SK-N-SH (cell line): ENCODE results near the gene TPH2. TPM values are rescaled to one million over a fixed set of nuclear protein-coding genes. Genes with fewer than 3 reads are reported as not detected.
A peak's percentile ranks its signal among the peaks of the same experiment; 100 is the strongest.

ENCODE experiments used
- CTCF ChIA-PET: fragments of 300-600, 350-600 bp; formaldehyde crosslinking; extraction: SDS; loops from one replicate; lab custom pipeline; 2021; lab: Yijun Ruan, JAX
- POLR2A ChIA-PET: fragments of 350-600 bp; sonication (Branson Sonifier 250); formaldehyde crosslinking; extraction: SDS; loops from one replicate; lab custom pipeline; 2020; ENCODE audit warnings: antibody characterized with exemption, inconsistent platforms; lab: Yijun Ruan, JAX
- DNase-seq: peaks from one replicate; pipeline ENCODE4 v3.0.0; 2012
- H2AFZ ChIP-seq: fragments of 200-600 bp; sonication (generic); 2 replicates; pipeline ENCODE4 v1.8.1; 2016; ENCODE audit warnings: antibody characterized with exemption, mild to moderate bottlenecking, low read depth
- H3F3A ChIP-seq: fragments of 200-600 bp; sonication (generic); replicated peaks from 2 replicates; pipeline ENCODE3; 2016; ENCODE audit warnings: antibody characterized with exemption, mild to moderate bottlenecking; ENCODE audit not compliant: insufficient read depth
- H3K27ac ChIP-seq, 2 experiments: fragments of 200-500 bp in 1 of 2; fragments of 200-600 bp in 1 of 2; sonication (Bioruptor generic) in 1 of 2; sonication (generic), shearing (Covaris generic) in 1 of 2; 2 replicates each; pipeline versions ENCODE4 v1.5.1 to v1.6.1; 2014 to 2016; ENCODE audit warnings: low read depth in 2 of 2, inconsistent platforms in 1 of 2, low read length in 1 of 2, mild to moderate bottlenecking in 1 of 2, mixed read lengths in 1 of 2
- H3K27me3 ChIP-seq: fragments of 200-600 bp; sonication (generic), shearing (Covaris generic); 2 replicates; pipeline ENCODE4 v1.6.1; 2016; ENCODE audit warnings: mixed run types; ENCODE audit not compliant: insufficient read depth
- H3K36me3 ChIP-seq, 2 experiments: fragments of 200-500 bp in 1 of 2; fragments of 200-600 bp in 1 of 2; sonication (Bioruptor generic) in 1 of 2; sonication (generic) in 1 of 2; replicated peaks in 1 of 2; 2 replicates each; pipeline versions ENCODE3 to v1.5.1; 2014 to 2016; ENCODE audit warnings: low read length in 1 of 2, mild to moderate bottlenecking in 1 of 2; ENCODE audit not compliant: insufficient read depth in 2 of 2, control insufficient read depth in 1 of 2
- H3K4me1 ChIP-seq, 2 experiments: fragments of 200-500 bp in 1 of 2; fragments of 200-600 bp in 1 of 2; sonication (Bioruptor generic) in 1 of 2; sonication (generic), shearing (Covaris generic) in 1 of 2; 2 replicates each; pipeline versions ENCODE4 v1.5.1 to v1.6.1; 2014 to 2016; ENCODE audit warnings: low read depth in 1 of 2, low read length in 1 of 2, mixed run types in 1 of 2; ENCODE audit not compliant: insufficient read depth in 2 of 2, control insufficient read depth in 1 of 2
- H3K4me2 ChIP-seq: fragments of 200-600 bp; sonication (generic), shearing (Covaris generic); 2 replicates; pipeline ENCODE4 v1.6.1; 2017; ENCODE audit warnings: mixed run types
- H3K4me3 ChIP-seq, 2 experiments: fragments of 200-500 bp in 1 of 2; fragments of 200-600 bp in 1 of 2; sonication (Bioruptor generic) in 1 of 2; sonication (generic), shearing (Covaris generic) in 1 of 2; 2 replicates each; pipeline versions ENCODE4 v1.5.1 to v1.8.1; 2014 to 2016; ENCODE audit warnings: low read depth in 2 of 2, inconsistent platforms in 1 of 2, low read length in 1 of 2, mild to moderate bottlenecking in 1 of 2, mixed read lengths in 1 of 2, moderate library complexity in 1 of 2
- H3K79me2 ChIP-seq: fragments of 200-600 bp; sonication (generic); 2 replicates; pipeline ENCODE4 v1.8.1; 2017; ENCODE audit warnings: mild to moderate bottlenecking; ENCODE audit not compliant: insufficient read depth
- H3K9ac ChIP-seq: fragments of 200-600 bp; sonication (generic); 2 replicates; pipeline ENCODE4 v1.6.1; 2017; ENCODE audit warnings: mixed run types
- H3K9me2 ChIP-seq: fragments of 200-600 bp; sonication (generic); 2 replicates; pipeline ENCODE4 v1.6.1; 2017; ENCODE audit warnings: mixed run types
- H3K9me3 ChIP-seq: fragments of 200-600 bp; sonication (generic); 2 replicates; pipeline ENCODE4 v1.6.1; 2017; ENCODE audit warnings: mixed run types, mild to moderate bottlenecking, moderate library complexity
- H4K20me1 ChIP-seq: fragments of 200-600 bp; sonication (generic); 2 replicates; pipeline ENCODE4 v1.6.1; 2017; ENCODE audit warnings: mild to moderate bottlenecking, mixed run types; ENCODE audit not compliant: insufficient read depth
- CHD2 ChIP-seq: fragments of 150-350 bp; IDR thresholded peaks from 2 replicates; pipeline ENCODE4 v1.6.1; 2018; ENCODE audit warnings: low read length; ENCODE audit not compliant: partially characterized antibody
- ELF1 ChIP-seq: IDR thresholded peaks from 2 replicates; pipeline ENCODE4 v1.4.0; 2012
- EP300 ChIP-seq, 2 experiments: IDR thresholded peaks; 2 replicates each; pipeline versions ENCODE4 v1.4.0 to v1.6.1; 2012; ENCODE audit warnings: borderline replicate concordance in 1 of 2, low read depth in 1 of 2, low read length in 1 of 2
- EZH2phosphoT487 ChIP-seq: fragments of 200-600 bp; sonication (generic); IDR thresholded peaks from 2 replicates; pipeline ENCODE4 v1.6.1; 2017; ENCODE audit warnings: low read depth, mixed run types, mild to moderate bottlenecking, antibody characterized with exemption, moderate library complexity, borderline replicate concordance
- FOSL2 ChIP-seq: IDR thresholded peaks from 2 replicates; pipeline ENCODE4 v1.4.0; 2012; ENCODE audit warnings: low read depth, mild to moderate bottlenecking, moderate library complexity, borderline replicate concordance
- GATA2 ChIP-seq: sonication (generic); formaldehyde crosslinking; IDR thresholded peaks from 2 replicates; pipeline ENCODE4 v1.5.0; 2020; ENCODE audit warnings: mild to moderate bottlenecking, missing genetic modification reagents
- IRF3 ChIP-seq: fragments of 150-350 bp; IDR thresholded peaks from 2 replicates; pipeline ENCODE4 v1.6.1; 2016; ENCODE audit warnings: mild to moderate bottlenecking, low read depth, low read length
- PBX3 ChIP-seq: IDR thresholded peaks from 2 replicates; pipeline ENCODE4; 2012
- RCOR1 ChIP-seq: fragments of 150-350 bp; IDR thresholded peaks from 2 replicates; pipeline ENCODE4 v1.6.1; 2017; ENCODE audit warnings: antibody characterized with exemption, low read length
- RFX5 ChIP-seq: IDR thresholded peaks from 2 replicates; pipeline ENCODE4 v1.6.1; 2012; ENCODE audit warnings: mild to moderate bottlenecking, improper control_type of control experiment, low read length
- SIN3A ChIP-seq: IDR thresholded peaks from 2 replicates; pipeline ENCODE4 v1.6.1; 2012; ENCODE audit warnings: low read depth, mild to moderate bottlenecking, low read length, moderate library complexity, borderline replicate concordance
- SMC3 ChIP-seq: IDR thresholded peaks from 2 replicates; pipeline ENCODE4 v1.6.1; 2012; ENCODE audit warnings: low read depth, low read length, improper control_type of control experiment
- TCF12 ChIP-seq: IDR thresholded peaks from 2 replicates; pipeline ENCODE4 v1.4.0; 2012
- USF2 ChIP-seq: fragments of 150-350 bp; IDR thresholded peaks from 2 replicates; pipeline ENCODE4 v1.6.1; 2017; ENCODE audit warnings: antibody characterized with exemption, low read length, low read depth, borderline replicate concordance
- WGBS: methylation state at CpG from one replicate; pipeline ENCODE4 v1.1.6; 2017; ENCODE audit warnings: low lambda C conversion rate; 5-methylcytosine and 5-hydroxymethylcytosine counted together
- polyA plus RNA-seq, 3 experiments: library from polyadenylated mRNA; depleted of rRNA; stranded (reverse); fragments of >200 nt; gene quantifications; 2 replicates each; pipeline ENCODE4 v1.2.3, GENCODE V29; 2012

The TPH2 gene
- polyA plus RNA-seq, 1 of the 3 experiments (the other 2 are of a cell fraction) = not detected

- no peak for DNase-seq
- Histone ChIP-seq H3K9ac (no peak overlapping the region), H3K79me2 (no peaks in the 10 kb centered on the region), H3K36me3 (no peaks in the 10 kb centered on the region), H3K4me3 (no peak overlapping the region), H3F3A (no peaks in the 10 kb centered on the region), H3K27me3 (no peaks in the 10 kb centered on the region), H3K4me1 (peaks cover 0 to 6% of the 10 kb centered on the region in 2 experiments; a peak in 1 of 4 replicates), H3K27ac (peak overlapping the region in 1 of 2 experiments; percentile 23; a peak in 1 of 4 replicates), H4K20me1 (no peaks in the 10 kb centered on the region), H2AFZ (no peak overlapping the region), H3K4me2 (no peak overlapping the region; the same call in 1 of the 2 replicates), H3K9me3 (no peaks in the 10 kb centered on the region), H3K9me2 (no peaks in the 10 kb centered on the region)
- TF ChIP-seq EP300 (IDR thresholded peaks at IDR 0.05; ENCODE audit: borderline replicate concordance in 1 of 2, low read depth in 1 of 2, low read length in 1 of 2) (no peak), PBX3 (no peak), IRF3 (no peak), FOSL2 (no peak)
- WGBS = 12% methylated on average over 4 of the region's 4 CpGs
- ChIA-PET CTCF (interaction anchor here (1.2 kb wide), 1 partner anchor 336 kb away, joined by 3 read pairs; no protein-coding TSS in a partner anchor), POLR2A (no interaction called here)
Observed at GRCh38 chr12:72010356-72010755, 71.7 kb downstream of the TPH2 start.

- H3F3A ChIP-seq = no peaks in the 10 kb centered on the region
- H3K9me3 ChIP-seq = no peaks in the 10 kb centered on the region
- no peak for DNase-seq
- CTCF ChIA-PET = interaction anchor here (1.1 kb wide), 1 partner anchor 93 kb away, joined by 3 read pairs; no protein-coding TSS in a partner anchor
- H3K4me3 ChIP-seq = no peak overlapping the region
- H3K36me3 ChIP-seq = no peaks in the 10 kb centered on the region
- no peak overlapping the region for H3K9ac ChIP-seq
- no peak overlapping the region for H3K4me2 ChIP-seq
- 5% methylated on average over 1 of the region's 1 CpG for WGBS
- no peaks in the 10 kb centered on the region for H3K79me2 ChIP-seq
- H3K27me3 ChIP-seq = no peaks in the 10 kb centered on the region
- no peak for TF ChIP-seq SMC3
- no peak for TF ChIP-seq RFX5
- no peak for TF ChIP-seq RCOR1
- no peak for TF ChIP-seq ELF1
- no peak for TF ChIP-seq IRF3
- no peak for TF ChIP-seq TCF12
- TF ChIP-seq GATA2 (CRISPR knock-in tag) = no peak
- TF ChIP-seq CHD2 = no peak
- no peak for TF ChIP-seq SIN3A
- no peak for TF ChIP-seq USF2
- TF ChIP-seq EZH2phosphoT487 = no peak
- TF ChIP-seq, all 33 proteins: peak for 0
- Histone ChIP-seq H2AFZ (no peak overlapping the region), H3K4me1 (peaks cover 0 to 9% of the 10 kb centered on the region in 2 experiments; a peak in 1 of 4 replicates), H4K20me1 (no peaks in the 10 kb centered on the region), H3K27ac (no peak overlapping the region), H3K9me2 (no peaks in the 10 kb centered on the region)
- POLR2A ChIA-PET = no interaction called here
Observed at GRCh38 chr12:72011374-72011773, 72.7 kb downstream of the TPH2 start.
